HepG2 (cell line): ENCODE measurements around the gene ELL. TPM values are rescaled to one million over a fixed set of nuclear protein-coding genes. Genes with fewer than 3 reads are reported as not detected.

Source experiments
- AKAP8 ChIP-seq: sonication (generic); formaldehyde crosslinking; IDR thresholded peaks from 2 replicates; pipeline ENCODE4 v1.5.1; 2020; ENCODE audit warnings: mild to moderate bottlenecking, missing genetic modification reagents
- ARID2 ChIP-seq: sonication (generic); formaldehyde crosslinking; IDR thresholded peaks from 2 replicates; pipeline ENCODE4 v1.8.1; 2022; ENCODE audit warnings: mild to moderate bottlenecking, missing genetic modification reagents, borderline replicate concordance
- BCLAF1 ChIP-seq: fragments of 450-650 bp; IDR thresholded peaks from 2 replicates; pipeline ENCODE4 v1.6.1; 2017; ENCODE audit warnings: mild to moderate bottlenecking
- HBP1 ChIP-seq: IDR thresholded peaks from 2 replicates; pipeline ENCODE4 v1.6.1; 2016; ENCODE audit warnings: low read depth, control low read depth
- HNF1B ChIP-seq: sonication (generic); formaldehyde crosslinking; IDR thresholded peaks from 2 replicates; pipeline ENCODE4 v1.5.1; 2020; ENCODE audit warnings: mild to moderate bottlenecking, moderate library complexity, missing genetic modification reagents
- KDM6A ChIP-seq: IDR thresholded peaks from 2 replicates; pipeline ENCODE4 v1.6.1; 2016; ENCODE audit warnings: low read depth
- PAWR ChIP-seq: sonication (generic); formaldehyde crosslinking; IDR thresholded peaks from 2 replicates; pipeline ENCODE4 v1.4.0; 2020; ENCODE audit warnings: missing genetic modification reagents, mild to moderate bottlenecking, borderline replicate concordance
- POLR2AphosphoS2 ChIP-seq: IDR thresholded peaks from 2 replicates; pipeline ENCODE4 v1.6.1; 2011; ENCODE audit warnings: low read depth, low read length, improper control_type of control experiment
- SNAI1 ChIP-seq: sonication (generic); formaldehyde crosslinking; IDR thresholded peaks from 2 replicates; pipeline ENCODE4 v1.5.0; 2020; ENCODE audit warnings: mild to moderate bottlenecking, missing genetic modification reagents, borderline replicate concordance
- ZNF292 ChIP-seq: sonication (generic); formaldehyde crosslinking; IDR thresholded peaks from 2 replicates; pipeline ENCODE4 v1.8.1; 2022; ENCODE audit warnings: mild to moderate bottlenecking, low read depth, missing genetic modification reagents, borderline replicate concordance
- ZNF34 ChIP-seq: sonication (generic); formaldehyde crosslinking; IDR thresholded peaks from 2 replicates; pipeline ENCODE4 v1.4.0; 2020; ENCODE audit warnings: mild to moderate bottlenecking, missing genetic modification reagents, borderline replicate concordance
- ZNF788 ChIP-seq: sonication (generic); formaldehyde crosslinking; IDR thresholded peaks from 2 replicates; pipeline ENCODE4 v1.5.0; 2020; ENCODE audit warnings: mild to moderate bottlenecking, missing genetic modification reagents, borderline replicate concordance
- ZNF839 ChIP-seq: sonication (generic); formaldehyde crosslinking; IDR thresholded peaks from 2 replicates; pipeline ENCODE4 v1.4.0; 2020; ENCODE audit warnings: missing genetic modification reagents, mild to moderate bottlenecking, borderline replicate concordance
- polyA plus RNA-seq, 8 experiments: library from polyadenylated mRNA; depleted of rRNA in 3 of 8; stranded (reverse) in 7 of 8; unstranded in 1 of 8; fragments of >200 nt; fragmentation: Illumina TruSeq in 4 of 8; extraction: Trizol in 4 of 8; gene quantifications; 2 replicates each; pipeline versions ENCODE4 v1.2.1 to v1.2.3, GENCODE V29; 2011 to 2016; ENCODE audit warnings: low read depth in 4 of 8, missing spikeins in 1 of 8, mixed read lengths in 1 of 8; ENCODE audit not compliant: insufficient read depth in 1 of 8
- total RNA-seq, 5 experiments: library from RNA; depleted of rRNA; stranded (reverse); fragments of >200 nt; fragmentation: Illumina TruSeq; extraction: Trizol; gene quantifications; 2 replicates each; pipeline ENCODE4 v1.2.3, GENCODE V29; 2016; ENCODE audit warnings: low read depth in 1 of 5
- TF ChIP-seq, protein P1 (sequence below): sonication (generic); formaldehyde crosslinking; IDR thresholded peaks from 2 replicates; pipeline ENCODE4 v1.8.0; 2022; ENCODE audit warnings: missing genetic modification reagents, mild to moderate bottlenecking, moderate library complexity, borderline replicate concordance
- TF ChIP-seq, protein P2 (sequence below): sonication (generic); formaldehyde crosslinking; IDR thresholded peaks from 2 replicates; pipeline ENCODE4 v1.8.0; 2022; ENCODE audit warnings: missing genetic modification reagents, mild to moderate bottlenecking, inconsistent platforms, borderline replicate concordance

The ELL gene
- total and polyA plus RNA-seq, 2 of the 13 experiments (the other 11 are each of a cell fraction or from before 2014, with no cell fraction given) = 3.7 to 5.4 TPM

- TF ChIP-seq BCLAF1 (no peak), KDM6A (CRISPR knock-in tag) (0 out of 2 replicates have a peak, but pooled peaks have one; percentile 47), ARID2 (CRISPR knock-in tag) (no peak), ZNF839 (CRISPR knock-in tag) (no peak), POLR2AphosphoS2 (no peak), HBP1 (no peak), HNF1B (CRISPR knock-in tag) (peak; percentile 35; the same call in 1 of the 2 replicates), ZNF788 (CRISPR knock-in tag) (0 out of 2 replicates have a peak, but pooled peaks have one; percentile 39), AKAP8 (no peak), SNAI1 (CRISPR knock-in tag) (no peak), ZNF34 (CRISPR knock-in tag) (no peak), ZNF292 (CRISPR knock-in tag) (peak; percentile 61; the same call in 1 of the 2 replicates), PAWR (CRISPR knock-in tag) (no peak)
- TF ChIP-seq, protein P1, sequence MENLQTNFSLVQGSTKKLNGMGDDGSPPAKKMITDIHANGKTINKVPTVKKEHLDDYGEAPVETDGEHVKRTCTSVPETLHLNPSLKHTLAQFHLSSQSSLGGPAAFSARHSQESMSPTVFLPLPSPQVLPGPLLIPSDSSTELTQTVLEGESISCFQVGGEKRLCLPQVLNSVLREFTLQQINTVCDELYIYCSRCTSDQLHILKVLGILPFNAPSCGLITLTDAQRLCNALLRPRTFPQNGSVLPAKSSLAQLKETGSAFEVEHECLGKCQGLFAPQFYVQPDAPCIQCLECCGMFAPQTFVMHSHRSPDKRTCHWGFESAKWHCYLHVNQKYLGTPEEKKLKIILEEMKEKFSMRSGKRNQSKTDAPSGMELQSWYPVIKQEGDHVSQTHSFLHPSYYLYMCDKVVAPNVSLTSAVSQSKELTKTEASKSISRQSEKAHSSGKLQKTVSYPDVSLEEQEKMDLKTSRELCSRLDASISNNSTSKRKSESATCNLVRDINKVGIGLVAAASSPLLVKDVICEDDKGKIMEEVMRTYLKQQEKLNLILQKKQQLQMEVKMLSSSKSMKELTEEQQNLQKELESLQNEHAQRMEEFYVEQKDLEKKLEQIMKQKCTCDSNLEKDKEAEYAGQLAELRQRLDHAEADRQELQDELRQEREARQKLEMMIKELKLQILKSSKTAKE = 0 out of 2 replicates have a peak, but pooled peaks have one; percentile 24
- TF ChIP-seq, protein P2, sequence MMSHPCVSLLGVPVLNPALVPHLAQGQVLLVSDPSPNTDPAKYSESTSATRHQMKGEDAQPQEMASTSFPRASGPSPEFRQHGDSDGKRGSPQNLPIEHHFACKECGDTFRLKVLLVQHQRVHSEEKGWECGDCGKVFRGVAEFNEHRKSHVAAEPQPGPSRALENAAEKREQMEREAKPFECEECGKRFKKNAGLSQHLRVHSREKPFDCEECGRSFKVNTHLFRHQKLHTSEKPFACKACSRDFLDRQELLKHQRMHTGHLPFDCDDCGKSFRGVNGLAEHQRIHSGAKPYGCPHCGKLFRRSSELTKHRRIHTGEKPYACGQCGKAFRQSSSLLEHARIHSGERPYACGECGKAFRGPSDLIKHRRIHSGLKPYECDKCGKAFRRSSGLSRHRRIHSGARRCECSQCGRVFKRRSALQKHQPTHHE (CRISPR knock-in tag) = no peak
Measured at GRCh38 chr19:18518639-18519038, 3.2 kb downstream of the ELL start (continued).
